HUES64 (cell line): Measurements from ENCODE around the gene OPN1MW.
"Not testable (repeated sequence)": the region's sequence is repeated elsewhere in the genome, so short reads cannot be mapped to it uniquely, and the experiment has no call there.

Source experiments
- H3K27ac ChIP-seq: 2 replicates; pipeline ENCODE4 v1.7.0; 2013; ENCODE audit warnings: low read depth, low read length, inconsistent platforms
- H3K27me3 ChIP-seq: 2 replicates; pipeline ENCODE4 v1.6.1; 2013; ENCODE audit warnings: mild to moderate bottlenecking, low read length; ENCODE audit not compliant: insufficient read depth
- H3K36me3 ChIP-seq: 2 replicates; pipeline ENCODE4 v1.6.1; 2013; ENCODE audit warnings: mild to moderate bottlenecking, low read length; ENCODE audit not compliant: insufficient read depth
- H3K4me1 ChIP-seq: 2 replicates; pipeline ENCODE4 v1.6.1; 2013; ENCODE audit warnings: mild to moderate bottlenecking, low read length, moderate library complexity; ENCODE audit not compliant: insufficient read depth
- H3K4me3 ChIP-seq: 2 replicates; pipeline ENCODE4 v1.5.1; 2013; ENCODE audit warnings: mild to moderate bottlenecking, low read length, moderate library complexity
- H3K9ac ChIP-seq: 2 replicates; pipeline ENCODE4 v1.6.1; 2013; ENCODE audit warnings: mild to moderate bottlenecking, low read depth, low read length
- H3K9me3 ChIP-seq: 2 replicates; pipeline ENCODE4 v1.6.1; 2013; ENCODE audit warnings: low read depth, low read length; ENCODE audit not compliant: insufficient read depth
- WGBS: fragments of 150-250, 120-280 bp; methylation state at CpG from one replicate; pipeline ENCODE4 v1.1.7; 2013; ENCODE audit warnings: missing lambda C conversion rate; 5-methylcytosine and 5-hydroxymethylcytosine counted together

OPN1MW gene

DNA sequence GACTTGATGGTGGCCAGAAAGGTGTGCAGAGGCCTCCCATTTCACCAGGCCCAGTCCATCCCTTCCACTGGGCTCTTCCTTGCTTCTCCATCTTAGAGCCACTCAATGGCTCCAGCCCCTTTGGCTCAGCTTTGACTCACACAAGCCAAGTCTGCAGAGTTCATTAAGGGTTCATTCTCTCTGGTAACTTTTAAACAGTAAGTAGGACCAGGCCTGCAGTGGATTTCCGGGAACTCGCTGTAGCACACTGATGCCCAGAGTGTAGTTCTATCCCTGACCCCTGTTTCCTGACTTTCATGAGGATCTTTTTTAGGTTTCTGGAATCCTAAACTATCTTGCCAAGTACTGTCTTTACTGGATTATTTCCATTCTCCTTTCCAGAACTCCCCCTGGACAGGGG lies 25.2 kb upstream of the OPN1MW start:
- H3K27me3 ChIP-seq, H3K4me1 ChIP-seq, H3K36me3 ChIP-seq, H3K4me3 ChIP-seq, H3K9ac ChIP-seq, H3K9me3 ChIP-seq, H3K27ac ChIP-seq: not testable (repeated sequence)
- WGBS = no CpG with 5 or more reads among the region's 2 CpGs

DNA sequence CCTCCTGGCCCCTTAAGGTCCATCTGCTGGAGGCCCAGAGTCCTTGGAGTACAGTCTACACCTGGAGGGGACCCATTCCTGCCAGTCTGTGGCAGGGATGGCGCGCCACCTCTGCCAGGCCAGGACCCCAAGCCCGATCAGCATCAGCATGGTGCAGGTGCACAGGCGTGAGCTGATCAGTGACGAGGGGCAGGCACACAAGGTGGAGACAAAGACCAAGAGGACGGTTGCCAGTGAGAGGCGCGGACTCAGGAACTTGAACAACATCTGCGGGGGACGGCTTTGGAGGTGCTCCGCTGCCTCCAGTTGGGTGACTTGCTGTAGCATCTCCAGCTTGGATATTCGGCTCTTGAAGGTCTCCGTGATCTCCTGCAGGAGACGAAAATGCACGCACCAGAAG lies 23.1 kb upstream of the OPN1MW start:
- H3K27ac ChIP-seq, H3K4me1 ChIP-seq, H3K36me3 ChIP-seq, H3K9ac ChIP-seq, H3K27me3 ChIP-seq, H3K9me3 ChIP-seq, H3K4me3 ChIP-seq: not testable (repeated sequence)
- no CpG with 5 or more reads among the region's 15 CpGs for WGBS

DNA sequence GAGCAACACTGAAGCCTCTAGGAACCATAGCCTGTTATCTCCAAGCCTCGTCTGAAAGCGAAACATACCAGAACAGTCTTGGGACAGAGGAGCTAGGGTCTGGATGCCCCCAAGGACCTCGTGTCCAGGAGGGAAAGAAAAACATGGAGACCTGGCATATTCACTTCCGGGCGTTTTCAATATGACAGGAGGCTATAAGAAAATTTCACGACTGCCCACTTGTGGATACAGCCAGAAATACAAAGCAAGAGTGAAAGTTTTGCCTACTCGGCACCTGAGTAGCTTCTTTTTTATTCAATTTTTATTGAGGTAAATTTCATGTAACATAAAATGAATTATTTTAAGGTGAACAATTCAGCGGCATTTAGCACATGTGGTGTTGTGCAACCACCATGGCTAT lies 17.5 kb upstream of the OPN1MW start:
- not testable (repeated sequence) for H3K9me3 ChIP-seq, H3K4me3 ChIP-seq, H3K27ac ChIP-seq, H3K4me1 ChIP-seq, H3K9ac ChIP-seq, H3K36me3 ChIP-seq, H3K27me3 ChIP-seq
- WGBS = no CpG with 5 or more reads among the region's 8 CpGs

DNA sequence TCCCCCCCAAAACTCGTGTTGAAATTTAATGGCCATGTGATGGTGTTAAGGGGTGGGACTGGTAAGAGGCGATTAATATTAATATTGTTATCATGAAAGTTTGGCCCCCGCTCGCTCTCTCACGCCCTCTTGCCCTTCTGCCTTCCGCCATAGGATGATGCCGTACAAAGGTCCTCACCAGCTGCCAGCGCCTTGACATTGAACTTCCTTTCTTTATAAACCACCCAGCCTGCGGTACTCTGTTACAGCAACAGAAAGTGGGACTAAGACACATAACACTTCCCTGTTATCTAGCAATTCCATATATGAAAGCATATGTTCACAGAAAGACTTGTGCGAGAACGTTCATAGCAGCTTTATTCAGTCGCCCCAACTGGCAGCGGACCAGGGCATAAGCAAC lies 14.0 kb upstream of the OPN1MW start:
- not testable (repeated sequence) for H3K27ac ChIP-seq, H3K27me3 ChIP-seq, H3K9ac ChIP-seq, H3K4me3 ChIP-seq, H3K9me3 ChIP-seq, H3K4me1 ChIP-seq, H3K36me3 ChIP-seq
- no CpG with 5 or more reads among the region's 13 CpGs for WGBS

DNA sequence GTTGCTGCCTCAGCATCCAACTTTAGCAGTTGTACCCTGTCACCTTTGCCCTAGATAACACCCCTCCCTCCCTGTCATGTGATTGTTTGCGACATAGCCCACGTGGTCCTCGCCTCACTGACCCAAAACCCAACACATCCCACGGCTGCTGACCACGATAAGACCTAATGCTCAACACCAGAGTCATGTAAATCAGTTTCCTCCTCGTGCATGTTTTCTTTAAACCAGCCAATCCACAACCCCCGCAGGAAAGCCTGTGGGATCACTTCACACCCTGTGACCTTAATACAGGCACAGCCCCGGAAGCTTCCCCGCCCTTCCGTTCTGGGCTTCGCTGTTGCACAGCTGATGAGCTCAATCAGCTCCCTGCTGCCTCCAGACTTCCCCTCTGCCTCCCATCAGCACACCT lies 9.9 kb upstream of the OPN1MW start:
- not testable (repeated sequence) for H3K27ac ChIP-seq, H3K27me3 ChIP-seq, H3K9ac ChIP-seq, H3K36me3 ChIP-seq, H3K4me1 ChIP-seq, H3K9me3 ChIP-seq, H3K4me3 ChIP-seq
- no CpG with 5 or more reads among the region's 11 CpGs for WGBS

DNA sequence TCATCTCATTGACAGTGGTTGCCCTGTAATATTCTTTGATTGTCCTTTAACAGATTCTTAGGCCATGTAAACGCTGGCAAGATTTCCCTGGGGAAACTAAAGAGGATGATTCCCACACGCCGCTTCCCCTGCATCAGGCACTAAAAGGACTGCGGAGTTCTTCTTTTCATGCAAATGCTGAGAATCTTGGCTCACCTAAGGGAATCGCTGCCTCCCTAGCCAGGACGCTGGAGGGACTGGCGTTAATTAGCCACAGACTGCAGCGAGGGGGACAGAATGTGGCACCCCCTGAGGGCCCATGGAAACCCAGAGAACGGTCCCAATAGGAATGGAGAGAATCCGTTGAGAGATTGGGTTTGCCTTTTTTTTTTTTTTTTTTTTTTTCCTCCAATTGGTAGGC lies 8.0 kb upstream of the OPN1MW start:
- H3K4me3 ChIP-seq, H3K36me3 ChIP-seq, H3K27me3 ChIP-seq, H3K9me3 ChIP-seq, H3K4me1 ChIP-seq, H3K27ac ChIP-seq, H3K9ac ChIP-seq: not testable (repeated sequence)
- no CpG with 5 or more reads among the region's 10 CpGs for WGBS

DNA sequence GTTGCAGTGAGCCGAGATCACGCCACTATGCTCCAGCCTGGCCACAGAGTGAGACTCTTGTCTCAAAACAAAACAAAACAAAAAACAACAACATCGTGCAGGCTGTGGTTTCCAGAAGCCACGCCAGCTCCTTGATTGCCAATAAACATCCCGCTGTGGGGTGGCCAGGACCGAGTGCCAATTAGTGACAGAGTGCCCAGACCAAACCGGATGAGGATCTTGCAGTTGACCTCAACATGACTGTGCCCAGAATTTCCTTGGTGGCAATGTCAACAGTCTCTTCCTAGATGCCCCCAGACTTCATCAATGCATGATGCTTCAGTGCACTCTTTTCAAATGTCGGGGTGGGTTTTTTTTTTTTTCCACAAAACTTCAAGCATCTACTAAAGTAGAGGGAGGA lies 1.4 kb downstream of the OPN1MW start:
- no CpG with 5 or more reads among the region's 8 CpGs for WGBS
- not testable (repeated sequence) for H3K9ac ChIP-seq, H3K9me3 ChIP-seq, H3K27me3 ChIP-seq, H3K4me1 ChIP-seq, H3K36me3 ChIP-seq, H3K4me3 ChIP-seq, H3K27ac ChIP-seq

DNA sequence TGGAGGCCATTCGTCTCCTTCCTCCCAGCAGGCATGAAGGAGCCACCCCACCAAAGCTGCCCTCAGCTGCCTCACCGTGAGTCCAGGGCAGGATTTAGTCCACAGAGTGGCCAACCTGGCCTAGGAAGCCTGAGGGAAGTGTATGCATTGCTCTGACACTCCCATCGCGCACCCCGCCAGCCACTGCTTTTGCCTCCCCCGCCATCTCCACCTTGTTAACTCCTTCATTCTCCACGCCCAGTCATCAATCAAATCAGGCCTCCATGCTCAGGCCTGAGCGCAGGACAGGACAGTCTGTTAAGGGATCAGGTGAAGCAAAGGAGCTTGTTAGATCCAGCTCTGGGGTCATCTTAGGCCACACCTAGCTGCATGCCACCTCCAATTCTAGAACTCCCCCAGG lies 10.4 kb downstream of the OPN1MW start:
- H3K36me3 ChIP-seq, H3K9me3 ChIP-seq, H3K4me3 ChIP-seq, H3K27me3 ChIP-seq, H3K9ac ChIP-seq, H3K27ac ChIP-seq, H3K4me1 ChIP-seq: not testable (repeated sequence)
- WGBS = no CpG with 5 or more reads among the region's 8 CpGs

DNA sequence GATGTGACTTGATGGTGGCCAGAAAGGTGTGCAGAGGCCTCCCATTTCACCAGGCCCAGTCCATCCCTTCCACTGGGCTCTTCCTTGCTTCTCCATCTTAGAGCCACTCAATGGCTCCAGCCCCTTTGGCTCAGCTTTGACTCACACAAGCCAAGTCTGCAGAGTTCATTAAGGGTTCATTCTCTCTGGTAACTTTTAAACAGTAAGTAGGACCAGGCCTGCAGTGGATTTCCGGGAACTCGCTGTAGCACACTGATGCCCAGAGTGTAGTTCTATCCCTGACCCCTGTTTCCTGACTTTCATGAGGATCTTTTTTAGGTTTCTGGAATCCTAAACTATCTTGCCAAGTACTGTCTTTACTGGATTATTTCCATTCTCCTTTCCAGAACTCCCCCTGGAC lies 11.9 kb downstream of the OPN1MW start:
- H3K9ac ChIP-seq, H3K4me1 ChIP-seq, H3K27me3 ChIP-seq, H3K27ac ChIP-seq, H3K4me3 ChIP-seq, H3K9me3 ChIP-seq, H3K36me3 ChIP-seq: not testable (repeated sequence)
- no CpG with 5 or more reads among the region's 2 CpGs for WGBS

DNA sequence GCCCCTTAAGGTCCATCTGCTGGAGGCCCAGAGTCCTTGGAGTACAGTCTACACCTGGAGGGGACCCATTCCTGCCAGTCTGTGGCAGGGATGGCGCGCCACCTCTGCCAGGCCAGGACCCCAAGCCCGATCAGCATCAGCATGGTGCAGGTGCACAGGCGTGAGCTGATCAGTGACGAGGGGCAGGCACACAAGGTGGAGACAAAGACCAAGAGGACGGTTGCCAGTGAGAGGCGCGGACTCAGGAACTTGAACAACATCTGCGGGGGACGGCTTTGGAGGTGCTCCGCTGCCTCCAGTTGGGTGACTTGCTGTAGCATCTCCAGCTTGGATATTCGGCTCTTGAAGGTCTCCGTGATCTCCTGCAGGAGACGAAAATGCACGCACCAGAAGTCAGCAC lies 14.1 kb downstream of the OPN1MW start:
- not testable (repeated sequence) for H3K9me3 ChIP-seq, H3K36me3 ChIP-seq, H3K27me3 ChIP-seq, H3K4me1 ChIP-seq, H3K4me3 ChIP-seq, H3K27ac ChIP-seq, H3K9ac ChIP-seq
- WGBS = no CpG with 5 or more reads among the region's 15 CpGs

DNA sequence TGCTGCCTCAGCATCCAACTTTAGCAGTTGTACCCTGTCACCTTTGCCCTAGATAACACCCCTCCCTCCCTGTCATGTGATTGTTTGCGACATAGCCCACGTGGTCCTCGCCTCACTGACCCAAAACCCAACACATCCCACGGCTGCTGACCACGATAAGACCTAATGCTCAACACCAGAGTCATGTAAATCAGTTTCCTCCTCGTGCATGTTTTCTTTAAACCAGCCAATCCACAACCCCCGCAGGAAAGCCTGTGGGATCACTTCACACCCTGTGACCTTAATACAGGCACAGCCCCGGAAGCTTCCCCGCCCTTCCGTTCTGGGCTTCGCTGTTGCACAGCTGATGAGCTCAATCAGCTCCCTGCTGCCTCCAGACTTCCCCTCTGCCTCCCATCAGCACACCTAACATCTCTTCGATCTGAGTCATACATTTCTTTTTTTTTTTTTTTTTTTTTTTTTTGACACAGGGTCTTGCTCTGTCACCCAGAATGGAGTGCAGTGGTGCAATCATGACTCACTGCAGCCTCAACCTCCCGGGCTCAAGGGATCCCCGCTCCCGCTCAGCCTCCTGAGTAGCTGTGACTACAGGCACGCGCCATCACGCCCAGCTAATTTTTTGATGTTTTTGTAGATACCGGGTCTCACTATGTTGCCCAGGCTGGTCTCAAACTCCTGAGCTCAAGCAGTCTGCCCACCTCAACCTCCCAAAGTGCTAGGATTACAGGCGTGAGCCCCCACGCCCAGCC lies 27.4 kb downstream of the OPN1MW start:
- H3K4me3 ChIP-seq, H3K36me3 ChIP-seq, H3K4me1 ChIP-seq, H3K9ac ChIP-seq, H3K27ac ChIP-seq, H3K9me3 ChIP-seq, H3K27me3 ChIP-seq: not testable (repeated sequence)
- WGBS = no CpG with 5 or more reads among the region's 21 CpGs

DNA sequence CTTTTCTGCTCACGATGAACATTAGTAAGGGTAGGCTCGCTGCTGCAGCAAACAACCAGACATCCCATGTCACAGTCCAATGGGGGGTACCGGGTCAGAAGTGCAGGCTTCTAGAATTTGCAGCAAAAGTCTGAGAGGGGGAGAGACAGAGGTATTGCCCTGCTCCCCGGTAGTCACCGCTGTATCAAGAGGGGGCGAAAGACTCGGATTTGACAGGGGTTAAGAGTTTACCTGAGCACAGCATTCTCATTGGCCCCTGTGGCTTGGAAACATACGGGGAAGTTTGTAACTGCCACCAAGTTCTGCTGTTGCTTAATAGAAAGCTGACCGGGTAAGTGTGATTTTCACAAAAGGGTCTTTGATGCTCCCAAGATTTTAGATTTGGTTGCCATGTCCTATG lies 28.7 kb downstream of the OPN1MW start:
- not testable (repeated sequence) for H3K9me3 ChIP-seq, H3K36me3 ChIP-seq, H3K4me3 ChIP-seq, H3K27ac ChIP-seq, H3K4me1 ChIP-seq, H3K27me3 ChIP-seq, H3K9ac ChIP-seq
- WGBS = 61% methylated on average over 4 of the region's 9 CpGs
